GM15510 (cell line): ENCODE results near the gene DIPK1A.

Experiments used
- POLR2A ChIP-seq: IDR thresholded peaks from 3 replicates; pipeline ENCODE4 v1.6.1; 2011; ENCODE audit warnings: borderline replicate concordance; ENCODE audit not compliant: insufficient read length; ENCODE audit errors: extremely low read depth

Gene DIPK1A

GRCh38 chr1:92921031-92922023 lies 39.9 kb downstream of the DIPK1A start:
- TF ChIP-seq POLR2A: no peak

GRCh38 chr1:92916899-92917298 lies 44.4 kb downstream of the DIPK1A start:
- no peak for TF ChIP-seq POLR2A

GRCh38 chr1:92915547-92915946 lies 45.7 kb downstream of the DIPK1A start:
- no peak for TF ChIP-seq POLR2A

- no peak for TF ChIP-seq POLR2A
Measured at GRCh38 chr1:92913093-92913819, 48.0 kb downstream of the DIPK1A start.

GRCh38 chr1:92910081-92910480 lies 51.2 kb downstream of the DIPK1A start:
- TF ChIP-seq POLR2A: no peak

GRCh38 chr1:92909321-92909720 lies 51.9 kb downstream of the DIPK1A start:
- TF ChIP-seq POLR2A: no peak

GRCh38 chr1:92907949-92908684 lies 53.1 kb downstream of the DIPK1A start:
- no peak for TF ChIP-seq POLR2A

- no peak for TF ChIP-seq POLR2A
Measured at GRCh38 chr1:92903765-92904164, 57.5 kb downstream of the DIPK1A start.

- no peak for TF ChIP-seq POLR2A
Measured at GRCh38 chr1:92902406-92902744, 58.9 kb downstream of the DIPK1A start.

- TF ChIP-seq POLR2A: no peak
Measured at GRCh38 chr1:92901699-92902405, 59.4 kb downstream of the DIPK1A start.

- no peak for TF ChIP-seq POLR2A
Measured at GRCh38 chr1:92901126-92901525, 60.1 kb downstream of the DIPK1A start.

- TF ChIP-seq POLR2A: no peak
Measured at GRCh38 chr1:92900539-92900938, 60.7 kb downstream of the DIPK1A start.

GRCh38 chr1:92899780-92900179 lies 61.5 kb downstream of the DIPK1A start:
- TF ChIP-seq POLR2A: no peak

GRCh38 chr1:92887465-92887864 lies 73.8 kb downstream of the DIPK1A start:
- TF ChIP-seq POLR2A: no peak
